HL-60 (cell line): ENCODE data around the gene TNFRSF21.

ENCODE experiments used
- DNase-seq, 2 experiments: peaks; one replicate each; pipeline ENCODE4 v3.0.0-alpha.2; 2010 to 2020; ENCODE audit warnings: low read depth in 1 of 2, low spot score in 1 of 2
- H3K27ac ChIP-seq: fragments of 250-450 bp; sonication (Bioruptor Pico); replicated peaks from 2 replicates; pipeline ENCODE4 v1.5.1; 2020; ENCODE audit warnings: mild to moderate bottlenecking, moderate library complexity
- H3K27me3 ChIP-seq: fragments of 250-450 bp; sonication (Bioruptor Pico); 2 replicates; pipeline ENCODE4 v1.5.1; 2021; ENCODE audit warnings: mild to moderate bottlenecking, moderate library complexity; ENCODE audit not compliant: insufficient read depth, poor library complexity, severe bottlenecking
- H3K4me3 ChIP-seq: replicated peaks from 2 replicates; pipeline ENCODE4 v1.5.1; 2011; ENCODE audit warnings: mild to moderate bottlenecking, control low read depth, low read length; ENCODE audit not compliant: insufficient read depth
- GABPA ChIP-seq: IDR thresholded peaks from 2 replicates; pipeline ENCODE4 v1.6.1; 2012; ENCODE audit warnings: low read depth
- POLR2AphosphoS5 ChIP-seq: IDR thresholded peaks from 2 replicates; pipeline ENCODE4 v1.6.1; 2012; ENCODE audit warnings: low read depth
- SPI1 ChIP-seq: IDR thresholded peaks from 2 replicates; pipeline ENCODE4 v1.6.1; 2012; ENCODE audit warnings: low read depth, mild to moderate bottlenecking, borderline replicate concordance
- TF ChIP-seq, protein P1 (sequence below): IDR thresholded peaks from one replicate; pipeline ENCODE4 v1.5.1; 2011; ENCODE audit warnings: low read length, control low read depth, inconsistent platforms; ENCODE audit not compliant: insufficient read depth
- TF ChIP-seq, protein P2 (sequence below): IDR thresholded peaks from 2 replicates; pipeline ENCODE4 v1.6.1; 2012; ENCODE audit warnings: low read depth; ENCODE audit not compliant: insufficient replicate concordance

The TNFRSF21 gene

DNA sequence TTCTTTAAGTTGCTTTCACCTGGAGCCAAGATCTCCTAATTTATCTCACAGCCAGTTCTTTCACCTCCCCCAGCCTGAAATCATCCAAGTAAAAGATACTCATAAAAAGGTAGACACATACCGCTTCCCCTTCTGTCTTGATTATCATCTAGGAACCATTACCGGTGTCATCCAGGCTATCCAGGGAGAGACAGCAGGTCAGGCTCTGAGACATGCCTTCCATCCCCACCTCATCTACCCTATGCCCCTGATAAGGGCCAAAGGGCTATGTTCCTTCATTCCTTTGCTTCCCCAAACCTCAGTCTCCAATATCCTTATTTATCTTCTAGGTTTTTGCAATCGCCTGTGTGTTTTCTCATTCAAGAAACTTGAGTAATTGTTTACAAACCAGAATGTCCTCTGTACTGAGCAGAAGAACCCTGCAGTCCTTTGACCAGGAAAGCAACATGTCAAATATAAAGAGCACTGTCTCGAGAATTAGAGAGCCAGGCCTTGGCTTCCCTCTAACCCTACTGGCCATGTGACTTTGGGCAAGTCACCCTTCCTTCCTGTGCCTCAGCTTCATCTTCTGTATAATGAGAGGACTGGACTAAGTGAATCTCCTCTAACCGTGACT lies 41.0 kb downstream of the TNFRSF21 start:
- TF ChIP-seq SPI1 (no peak), POLR2AphosphoS5 (no peak), GABPA (no peak)
- TF ChIP-seq, protein P1, sequence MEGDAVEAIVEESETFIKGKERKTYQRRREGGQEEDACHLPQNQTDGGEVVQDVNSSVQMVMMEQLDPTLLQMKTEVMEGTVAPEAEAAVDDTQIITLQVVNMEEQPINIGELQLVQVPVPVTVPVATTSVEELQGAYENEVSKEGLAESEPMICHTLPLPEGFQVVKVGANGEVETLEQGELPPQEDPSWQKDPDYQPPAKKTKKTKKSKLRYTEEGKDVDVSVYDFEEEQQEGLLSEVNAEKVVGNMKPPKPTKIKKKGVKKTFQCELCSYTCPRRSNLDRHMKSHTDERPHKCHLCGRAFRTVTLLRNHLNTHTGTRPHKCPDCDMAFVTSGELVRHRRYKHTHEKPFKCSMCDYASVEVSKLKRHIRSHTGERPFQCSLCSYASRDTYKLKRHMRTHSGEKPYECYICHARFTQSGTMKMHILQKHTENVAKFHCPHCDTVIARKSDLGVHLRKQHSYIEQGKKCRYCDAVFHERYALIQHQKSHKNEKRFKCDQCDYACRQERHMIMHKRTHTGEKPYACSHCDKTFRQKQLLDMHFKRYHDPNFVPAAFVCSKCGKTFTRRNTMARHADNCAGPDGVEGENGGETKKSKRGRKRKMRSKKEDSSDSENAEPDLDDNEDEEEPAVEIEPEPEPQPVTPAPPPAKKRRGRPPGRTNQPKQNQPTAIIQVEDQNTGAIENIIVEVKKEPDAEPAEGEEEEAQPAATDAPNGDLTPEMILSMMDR: no peak
- TF ChIP-seq, protein P2, sequence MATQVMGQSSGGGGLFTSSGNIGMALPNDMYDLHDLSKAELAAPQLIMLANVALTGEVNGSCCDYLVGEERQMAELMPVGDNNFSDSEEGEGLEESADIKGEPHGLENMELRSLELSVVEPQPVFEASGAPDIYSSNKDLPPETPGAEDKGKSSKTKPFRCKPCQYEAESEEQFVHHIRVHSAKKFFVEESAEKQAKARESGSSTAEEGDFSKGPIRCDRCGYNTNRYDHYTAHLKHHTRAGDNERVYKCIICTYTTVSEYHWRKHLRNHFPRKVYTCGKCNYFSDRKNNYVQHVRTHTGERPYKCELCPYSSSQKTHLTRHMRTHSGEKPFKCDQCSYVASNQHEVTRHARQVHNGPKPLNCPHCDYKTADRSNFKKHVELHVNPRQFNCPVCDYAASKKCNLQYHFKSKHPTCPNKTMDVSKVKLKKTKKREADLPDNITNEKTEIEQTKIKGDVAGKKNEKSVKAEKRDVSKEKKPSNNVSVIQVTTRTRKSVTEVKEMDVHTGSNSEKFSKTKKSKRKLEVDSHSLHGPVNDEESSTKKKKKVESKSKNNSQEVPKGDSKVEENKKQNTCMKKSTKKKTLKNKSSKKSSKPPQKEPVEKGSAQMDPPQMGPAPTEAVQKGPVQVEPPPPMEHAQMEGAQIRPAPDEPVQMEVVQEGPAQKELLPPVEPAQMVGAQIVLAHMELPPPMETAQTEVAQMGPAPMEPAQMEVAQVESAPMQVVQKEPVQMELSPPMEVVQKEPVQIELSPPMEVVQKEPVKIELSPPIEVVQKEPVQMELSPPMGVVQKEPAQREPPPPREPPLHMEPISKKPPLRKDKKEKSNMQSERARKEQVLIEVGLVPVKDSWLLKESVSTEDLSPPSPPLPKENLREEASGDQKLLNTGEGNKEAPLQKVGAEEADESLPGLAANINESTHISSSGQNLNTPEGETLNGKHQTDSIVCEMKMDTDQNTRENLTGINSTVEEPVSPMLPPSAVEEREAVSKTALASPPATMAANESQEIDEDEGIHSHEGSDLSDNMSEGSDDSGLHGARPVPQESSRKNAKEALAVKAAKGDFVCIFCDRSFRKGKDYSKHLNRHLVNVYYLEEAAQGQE: no peak
- DNase-seq: no peak

DNA sequence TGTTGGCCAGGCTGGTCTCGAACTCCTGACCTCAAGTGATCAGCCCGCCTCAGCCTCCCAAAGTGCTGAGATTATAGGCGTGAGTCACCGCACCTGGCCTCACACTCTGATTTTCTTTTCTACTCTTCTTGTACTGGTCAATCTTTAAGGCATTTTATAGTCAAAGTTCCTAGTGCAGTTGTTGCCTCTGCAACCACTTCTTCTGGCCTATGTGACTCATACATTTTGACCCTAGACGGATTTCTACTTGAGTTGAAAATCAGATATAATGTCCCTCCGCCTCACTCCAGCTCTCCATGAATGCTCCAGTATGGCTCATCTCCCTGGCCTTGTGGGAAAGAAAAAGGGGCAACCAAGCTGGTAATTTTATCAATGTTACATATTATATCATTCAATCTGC lies 42.4 kb downstream of the TNFRSF21 start:
- TF ChIP-seq, protein P2: no peak
- TF ChIP-seq POLR2AphosphoS5 (no peak), SPI1 (no peak)

More for the DNA sequence above, 41.0 kb downstream of the TNFRSF21 start:
- Histone ChIP-seq H3K27me3 (no peaks in the 10 kb centered on the region), H3K4me3 (no peak overlapping the region), H3K27ac (no peak overlapping the region)

DNA sequence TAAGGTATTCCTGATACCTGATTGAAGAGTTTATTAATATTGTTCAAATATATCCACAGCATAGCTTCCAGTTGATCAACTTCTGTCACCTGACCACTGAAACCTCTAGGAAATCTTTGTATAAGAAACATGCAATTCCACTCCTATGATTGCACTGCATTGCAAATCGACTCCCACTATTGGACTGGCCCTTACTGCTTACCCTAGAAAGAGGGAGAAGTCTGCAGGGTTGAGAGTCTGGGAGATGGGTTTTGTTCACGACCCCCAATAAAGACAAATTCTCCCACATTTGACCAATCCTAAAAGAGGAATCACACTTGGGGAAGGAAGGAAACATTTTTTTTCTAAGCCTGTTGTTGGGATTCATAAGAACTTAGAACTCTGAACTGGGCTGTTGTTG lies 43.7 kb downstream of the TNFRSF21 start:
- no peak for DNase-seq
- Histone ChIP-seq H3K27ac (no peak overlapping the region), H3K4me3 (no peak overlapping the region), H3K27me3 (no peaks in the 10 kb centered on the region)
- TF ChIP-seq, protein P2: no peak
- TF ChIP-seq, protein P1: no peak
- no peak for TF ChIP-seq SPI1
- no peak for TF ChIP-seq POLR2AphosphoS5
- TF ChIP-seq GABPA: no peak

More for the DNA sequence above, 42.4 kb downstream of the TNFRSF21 start:
- H3K27ac ChIP-seq: no peak overlapping the region
- no peak for DNase-seq
- no peak overlapping the region for H3K4me3 ChIP-seq
- H3K27me3 ChIP-seq: no peaks in the 10 kb centered on the region
